SK-N-SH (cell line): Measurements from ENCODE around the gene GINS3. TPM values are rescaled to one million over a fixed set of nuclear protein-coding genes. Genes with fewer than 3 reads are reported as not detected.

ENCODE experiments used
- CTCF ChIA-PET: fragments of 300-600, 350-600 bp; formaldehyde crosslinking; extraction: SDS; loops from one replicate; lab custom pipeline; 2021; lab: Yijun Ruan, JAX
- POLR2A ChIA-PET: fragments of 350-600 bp; sonication (Branson Sonifier 250); formaldehyde crosslinking; extraction: SDS; loops from one replicate; lab custom pipeline; 2020; ENCODE audit warnings: antibody characterized with exemption, inconsistent platforms; lab: Yijun Ruan, JAX
- DNase-seq: peaks from one replicate; pipeline ENCODE4 v3.0.0; 2012
- H2AFZ ChIP-seq: fragments of 200-600 bp; sonication (generic); 2 replicates; pipeline ENCODE4 v1.8.1; 2016; ENCODE audit warnings: antibody characterized with exemption, mild to moderate bottlenecking, low read depth
- H3F3A ChIP-seq: fragments of 200-600 bp; sonication (generic); replicated peaks from 2 replicates; pipeline ENCODE3; 2016; ENCODE audit warnings: antibody characterized with exemption, mild to moderate bottlenecking; ENCODE audit not compliant: insufficient read depth
- H3K27ac ChIP-seq, 2 experiments: fragments of 200-500 bp in 1 of 2; fragments of 200-600 bp in 1 of 2; sonication (Bioruptor generic) in 1 of 2; sonication (generic), shearing (Covaris generic) in 1 of 2; 2 replicates each; pipeline versions ENCODE4 v1.5.1 to v1.6.1; 2014 to 2016; ENCODE audit warnings: low read depth in 2 of 2, inconsistent platforms in 1 of 2, low read length in 1 of 2, mild to moderate bottlenecking in 1 of 2, mixed read lengths in 1 of 2
- H3K27me3 ChIP-seq: fragments of 200-600 bp; sonication (generic), shearing (Covaris generic); 2 replicates; pipeline ENCODE4 v1.6.1; 2016; ENCODE audit warnings: mixed run types; ENCODE audit not compliant: insufficient read depth
- H3K36me3 ChIP-seq, 2 experiments: fragments of 200-500 bp in 1 of 2; fragments of 200-600 bp in 1 of 2; sonication (Bioruptor generic) in 1 of 2; sonication (generic) in 1 of 2; replicated peaks in 1 of 2; 2 replicates each; pipeline versions ENCODE3 to v1.5.1; 2014 to 2016; ENCODE audit warnings: low read length in 1 of 2, mild to moderate bottlenecking in 1 of 2; ENCODE audit not compliant: insufficient read depth in 2 of 2, control insufficient read depth in 1 of 2
- H3K4me1 ChIP-seq, 2 experiments: fragments of 200-500 bp in 1 of 2; fragments of 200-600 bp in 1 of 2; sonication (Bioruptor generic) in 1 of 2; sonication (generic), shearing (Covaris generic) in 1 of 2; 2 replicates each; pipeline versions ENCODE4 v1.5.1 to v1.6.1; 2014 to 2016; ENCODE audit warnings: low read depth in 1 of 2, low read length in 1 of 2, mixed run types in 1 of 2; ENCODE audit not compliant: insufficient read depth in 2 of 2, control insufficient read depth in 1 of 2
- H3K4me2 ChIP-seq: fragments of 200-600 bp; sonication (generic), shearing (Covaris generic); 2 replicates; pipeline ENCODE4 v1.6.1; 2017; ENCODE audit warnings: mixed run types
- H3K4me3 ChIP-seq, 2 experiments: fragments of 200-500 bp in 1 of 2; fragments of 200-600 bp in 1 of 2; sonication (Bioruptor generic) in 1 of 2; sonication (generic), shearing (Covaris generic) in 1 of 2; 2 replicates each; pipeline versions ENCODE4 v1.5.1 to v1.8.1; 2014 to 2016; ENCODE audit warnings: low read depth in 2 of 2, inconsistent platforms in 1 of 2, low read length in 1 of 2, mild to moderate bottlenecking in 1 of 2, mixed read lengths in 1 of 2, moderate library complexity in 1 of 2
- H3K79me2 ChIP-seq: fragments of 200-600 bp; sonication (generic); 2 replicates; pipeline ENCODE4 v1.8.1; 2017; ENCODE audit warnings: mild to moderate bottlenecking; ENCODE audit not compliant: insufficient read depth
- H3K9ac ChIP-seq: fragments of 200-600 bp; sonication (generic); 2 replicates; pipeline ENCODE4 v1.6.1; 2017; ENCODE audit warnings: mixed run types
- H3K9me2 ChIP-seq: fragments of 200-600 bp; sonication (generic); 2 replicates; pipeline ENCODE4 v1.6.1; 2017; ENCODE audit warnings: mixed run types
- H3K9me3 ChIP-seq: fragments of 200-600 bp; sonication (generic); 2 replicates; pipeline ENCODE4 v1.6.1; 2017; ENCODE audit warnings: mixed run types, mild to moderate bottlenecking, moderate library complexity
- H4K20me1 ChIP-seq: fragments of 200-600 bp; sonication (generic); 2 replicates; pipeline ENCODE4 v1.6.1; 2017; ENCODE audit warnings: mild to moderate bottlenecking, mixed run types; ENCODE audit not compliant: insufficient read depth
- CHD2 ChIP-seq: fragments of 150-350 bp; IDR thresholded peaks from 2 replicates; pipeline ENCODE4 v1.6.1; 2018; ENCODE audit warnings: low read length; ENCODE audit not compliant: partially characterized antibody
- ELF1 ChIP-seq: IDR thresholded peaks from 2 replicates; pipeline ENCODE4 v1.4.0; 2012
- EP300 ChIP-seq, 2 experiments: IDR thresholded peaks; 2 replicates each; pipeline versions ENCODE4 v1.4.0 to v1.6.1; 2012; ENCODE audit warnings: borderline replicate concordance in 1 of 2, low read depth in 1 of 2, low read length in 1 of 2
- EZH2phosphoT487 ChIP-seq: fragments of 200-600 bp; sonication (generic); IDR thresholded peaks from 2 replicates; pipeline ENCODE4 v1.6.1; 2017; ENCODE audit warnings: low read depth, mixed run types, mild to moderate bottlenecking, antibody characterized with exemption, moderate library complexity, borderline replicate concordance
- FOXJ3 ChIP-seq: sonication (generic); formaldehyde crosslinking; IDR thresholded peaks from 2 replicates; pipeline ENCODE4 v1.5.1; 2020; ENCODE audit warnings: mild to moderate bottlenecking, missing genetic modification reagents
- FOXM1 ChIP-seq: IDR thresholded peaks from 2 replicates; pipeline ENCODE4 v1.4.0; 2012; ENCODE audit warnings: low read depth, mild to moderate bottlenecking
- IRF3 ChIP-seq: fragments of 150-350 bp; IDR thresholded peaks from 2 replicates; pipeline ENCODE4 v1.6.1; 2016; ENCODE audit warnings: mild to moderate bottlenecking, low read depth, low read length
- MXI1 ChIP-seq: IDR thresholded peaks from 2 replicates; pipeline ENCODE4 v1.6.1; 2012; ENCODE audit warnings: mild to moderate bottlenecking, low read depth, low read length, improper control_type of control experiment
- NRF1 ChIP-seq: IDR thresholded peaks from 2 replicates; pipeline ENCODE4 v1.6.1; 2012; ENCODE audit warnings: low read depth, mild to moderate bottlenecking, low read length
- PBX3 ChIP-seq: IDR thresholded peaks from 2 replicates; pipeline ENCODE4; 2012
- RCOR1 ChIP-seq: fragments of 150-350 bp; IDR thresholded peaks from 2 replicates; pipeline ENCODE4 v1.6.1; 2017; ENCODE audit warnings: antibody characterized with exemption, low read length
- RFX5 ChIP-seq: IDR thresholded peaks from 2 replicates; pipeline ENCODE4 v1.6.1; 2012; ENCODE audit warnings: mild to moderate bottlenecking, improper control_type of control experiment, low read length
- RXRA ChIP-seq: IDR thresholded peaks from 2 replicates; pipeline ENCODE4 v1.4.0; 2012; ENCODE audit warnings: low read depth, mild to moderate bottlenecking, borderline replicate concordance
- SMC3 ChIP-seq: IDR thresholded peaks from 2 replicates; pipeline ENCODE4 v1.6.1; 2012; ENCODE audit warnings: low read depth, low read length, improper control_type of control experiment
- TAF1 ChIP-seq: IDR thresholded peaks from 2 replicates; pipeline ENCODE4 v1.6.1; 2012; ENCODE audit warnings: low read depth, mild to moderate bottlenecking, low read length, moderate library complexity, borderline replicate concordance
- WGBS: methylation state at CpG from one replicate; pipeline ENCODE4 v1.1.6; 2017; ENCODE audit warnings: low lambda C conversion rate; 5-methylcytosine and 5-hydroxymethylcytosine counted together
- polyA plus RNA-seq, 3 experiments: library from polyadenylated mRNA; depleted of rRNA; stranded (reverse); fragments of >200 nt; gene quantifications; 2 replicates each; pipeline ENCODE4 v1.2.3, GENCODE V29; 2012
- TF ChIP-seq, protein P1 (sequence below): IDR thresholded peaks from 2 replicates; pipeline ENCODE4 v1.6.1; 2012; ENCODE audit warnings: mild to moderate bottlenecking, low read depth, low read length, moderate library complexity

GINS3 gene
- polyA plus RNA-seq, 1 of the 3 experiments (the other 2 are of a cell fraction) = 8.7 TPM

DNA sequence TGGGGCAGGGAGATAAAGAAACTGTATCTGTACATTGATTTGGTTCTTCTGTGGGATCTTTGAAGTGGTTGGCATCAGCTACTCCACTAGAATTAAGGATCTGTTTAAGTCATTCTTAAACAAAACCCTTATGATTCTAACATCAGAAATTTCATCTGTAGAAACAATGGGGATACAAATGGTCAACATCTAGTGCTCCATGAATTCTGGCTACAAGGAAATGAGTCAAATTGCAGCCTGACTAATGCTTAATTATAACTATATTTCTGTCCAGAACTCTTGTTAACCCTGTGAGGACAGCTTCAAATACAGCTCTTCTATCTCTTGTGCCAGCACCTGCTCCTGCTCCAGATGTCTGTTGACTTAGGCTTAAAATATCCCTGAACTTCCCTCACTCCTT lies 13.9 kb upstream of the GINS3 start:
- Histone ChIP-seq H3K4me1 (no peaks in the 10 kb centered on the region; a peak in 1 of 4 replicates), H3K27me3 (no peaks in the 10 kb centered on the region), H3K4me3 (no peak overlapping the region), H3K4me2 (0 out of 2 replicates have a peak overlapping the region, but pooled peaks have one; percentile 22), H4K20me1 (no peaks in the 10 kb centered on the region), H3F3A (peaks cover 11% of the 10 kb centered on the region), H3K9me3 (no peaks in the 10 kb centered on the region), H2AFZ (peak overlapping the region; percentile 59; the same call in 1 of the 2 replicates), H3K9ac (no peak overlapping the region), H3K36me3 (no peaks in the 10 kb centered on the region), H3K9me2 (no peaks in the 10 kb centered on the region), H3K27ac (peak overlapping the region in 1 of 2 experiments; percentile 53; a peak in 2 of 4 replicates), H3K79me2 (no peaks in the 10 kb centered on the region)
- CTCF ChIA-PET = no interaction called here
- no peak for DNase-seq
- POLR2A ChIA-PET = no interaction called here
- TF ChIP-seq NRF1 = no peak
- no peak for TF ChIP-seq ELF1
- TF ChIP-seq SMC3 = no peak

DNA sequence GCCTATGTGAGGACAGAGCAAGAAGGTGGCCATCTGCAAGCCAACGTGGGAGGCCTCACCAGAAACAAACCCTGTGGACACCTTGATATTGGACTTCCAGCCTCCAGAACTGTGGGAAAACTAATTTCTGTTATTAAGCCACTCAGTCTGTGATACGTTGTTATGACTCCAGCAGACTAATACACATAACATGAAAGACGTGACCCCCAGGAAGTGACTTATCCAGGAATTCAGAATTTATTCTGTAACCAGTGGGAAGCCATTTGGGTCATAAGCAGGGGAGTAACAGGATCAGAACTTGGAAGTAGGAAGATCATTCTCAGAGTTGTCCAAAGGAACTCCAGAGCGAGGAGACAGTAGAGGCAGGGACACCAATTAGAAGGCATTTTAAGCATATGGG lies 12.5 kb upstream of the GINS3 start:
- POLR2A ChIA-PET = no interaction called here
- Histone ChIP-seq H3K4me2 (no peak overlapping the region), H3K9ac (no peak overlapping the region), H3K79me2 (no peaks in the 10 kb centered on the region), H3K9me3 (no peaks in the 10 kb centered on the region), H2AFZ (no peak overlapping the region), H3F3A (peaks cover 11% of the 10 kb centered on the region), H4K20me1 (no peaks in the 10 kb centered on the region), H3K4me3 (no peak overlapping the region), H3K36me3 (no peaks in the 10 kb centered on the region), H3K4me1 (no peaks in the 10 kb centered on the region; a peak in 1 of 4 replicates), H3K27me3 (no peaks in the 10 kb centered on the region), H3K27ac (no peak overlapping the region), H3K9me2 (no peaks in the 10 kb centered on the region)
- no peak for DNase-seq
- WGBS = 75% methylated on average over 4 of the region's 4 CpGs
- CTCF ChIA-PET = no interaction called here
- no peak for TF ChIP-seq EZH2phosphoT487
- no peak for TF ChIP-seq IRF3
- no peak for TF ChIP-seq FOXM1
- no peak for TF ChIP-seq PBX3
- no peak for TF ChIP-seq EP300 (IDR thresholded peaks at IDR 0.05; ENCODE audit: borderline replicate concordance in 1 of 2, low read depth in 1 of 2, low read length in 1 of 2)
- TF ChIP-seq, protein P1, sequence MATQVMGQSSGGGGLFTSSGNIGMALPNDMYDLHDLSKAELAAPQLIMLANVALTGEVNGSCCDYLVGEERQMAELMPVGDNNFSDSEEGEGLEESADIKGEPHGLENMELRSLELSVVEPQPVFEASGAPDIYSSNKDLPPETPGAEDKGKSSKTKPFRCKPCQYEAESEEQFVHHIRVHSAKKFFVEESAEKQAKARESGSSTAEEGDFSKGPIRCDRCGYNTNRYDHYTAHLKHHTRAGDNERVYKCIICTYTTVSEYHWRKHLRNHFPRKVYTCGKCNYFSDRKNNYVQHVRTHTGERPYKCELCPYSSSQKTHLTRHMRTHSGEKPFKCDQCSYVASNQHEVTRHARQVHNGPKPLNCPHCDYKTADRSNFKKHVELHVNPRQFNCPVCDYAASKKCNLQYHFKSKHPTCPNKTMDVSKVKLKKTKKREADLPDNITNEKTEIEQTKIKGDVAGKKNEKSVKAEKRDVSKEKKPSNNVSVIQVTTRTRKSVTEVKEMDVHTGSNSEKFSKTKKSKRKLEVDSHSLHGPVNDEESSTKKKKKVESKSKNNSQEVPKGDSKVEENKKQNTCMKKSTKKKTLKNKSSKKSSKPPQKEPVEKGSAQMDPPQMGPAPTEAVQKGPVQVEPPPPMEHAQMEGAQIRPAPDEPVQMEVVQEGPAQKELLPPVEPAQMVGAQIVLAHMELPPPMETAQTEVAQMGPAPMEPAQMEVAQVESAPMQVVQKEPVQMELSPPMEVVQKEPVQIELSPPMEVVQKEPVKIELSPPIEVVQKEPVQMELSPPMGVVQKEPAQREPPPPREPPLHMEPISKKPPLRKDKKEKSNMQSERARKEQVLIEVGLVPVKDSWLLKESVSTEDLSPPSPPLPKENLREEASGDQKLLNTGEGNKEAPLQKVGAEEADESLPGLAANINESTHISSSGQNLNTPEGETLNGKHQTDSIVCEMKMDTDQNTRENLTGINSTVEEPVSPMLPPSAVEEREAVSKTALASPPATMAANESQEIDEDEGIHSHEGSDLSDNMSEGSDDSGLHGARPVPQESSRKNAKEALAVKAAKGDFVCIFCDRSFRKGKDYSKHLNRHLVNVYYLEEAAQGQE = no peak
- TF ChIP-seq NRF1 = no peak
- TF ChIP-seq CHD2 = no peak
- no peak for TF ChIP-seq RCOR1
- no peak for TF ChIP-seq MXI1
- no peak for TF ChIP-seq TAF1
- no peak for TF ChIP-seq FOXJ3 (CRISPR knock-in tag)
- TF ChIP-seq RFX5 = no peak
- no peak for TF ChIP-seq SMC3
- no peak for TF ChIP-seq RXRA
